HFFc6 (cell line): ENCODE data around the gene ARHGEF37. TPM values are rescaled to one million over a fixed set of nuclear protein-coding genes. Genes with fewer than 3 reads are reported as not detected.

ENCODE experiments used
- DNase-seq: peaks from one replicate; pipeline ENCODE4 v3.0.0-alpha.2; 2018
- H3K27ac Mint-ChIP-seq: 2 replicates; pipeline ENCODE4 v1.8.0; 2020; ENCODE audit warnings: mild to moderate bottlenecking, mixed read lengths
- H3K27me3 Mint-ChIP-seq: 2 replicates; pipeline ENCODE4 v1.8.0; 2021; ENCODE audit warnings: mild to moderate bottlenecking, moderate library complexity, mixed read lengths; ENCODE audit not compliant: insufficient read depth
- H3K36me3 Mint-ChIP-seq: 2 replicates; pipeline ENCODE4 v1.8.0; 2021; ENCODE audit warnings: low read depth, mixed read lengths
- H3K4me1 Mint-ChIP-seq: 2 replicates; pipeline ENCODE4 v1.8.0; 2020; ENCODE audit warnings: low read depth, mixed read lengths
- H3K4me3 Mint-ChIP-seq: 2 replicates; pipeline ENCODE4 v1.8.0; 2020; ENCODE audit warnings: mild to moderate bottlenecking, moderate library complexity, mixed read lengths
- H3K9me3 Mint-ChIP-seq: 2 replicates; pipeline ENCODE4 v1.8.0; 2020; ENCODE audit warnings: mild to moderate bottlenecking, mixed read lengths
- total RNA-seq, 6 experiments: library from RNA; stranded (reverse); fragmentation: NEBNext Ultra II Directional; extraction: Animal tissue kit (Norgen Biotek cat#: 25700); gene quantifications; 2 replicates in 1 of 6; 3 replicates in 5 of 6; pipeline ENCODE4 v1.2.3, GENCODE V29; 2021
- TF ChIP-seq, protein P1 (sequence below): fragments of 200-600 bp; sonication (generic); IDR thresholded peaks from 2 replicates; pipeline ENCODE4 v1.5.0; 2021; ENCODE audit warnings: antibody characterized with exemption, mild to moderate bottlenecking

Gene ARHGEF37
- total RNA-seq, 6 experiments from 2014 or later, result 0.31 to 0.81 (median 0.38) TPM

DNA sequence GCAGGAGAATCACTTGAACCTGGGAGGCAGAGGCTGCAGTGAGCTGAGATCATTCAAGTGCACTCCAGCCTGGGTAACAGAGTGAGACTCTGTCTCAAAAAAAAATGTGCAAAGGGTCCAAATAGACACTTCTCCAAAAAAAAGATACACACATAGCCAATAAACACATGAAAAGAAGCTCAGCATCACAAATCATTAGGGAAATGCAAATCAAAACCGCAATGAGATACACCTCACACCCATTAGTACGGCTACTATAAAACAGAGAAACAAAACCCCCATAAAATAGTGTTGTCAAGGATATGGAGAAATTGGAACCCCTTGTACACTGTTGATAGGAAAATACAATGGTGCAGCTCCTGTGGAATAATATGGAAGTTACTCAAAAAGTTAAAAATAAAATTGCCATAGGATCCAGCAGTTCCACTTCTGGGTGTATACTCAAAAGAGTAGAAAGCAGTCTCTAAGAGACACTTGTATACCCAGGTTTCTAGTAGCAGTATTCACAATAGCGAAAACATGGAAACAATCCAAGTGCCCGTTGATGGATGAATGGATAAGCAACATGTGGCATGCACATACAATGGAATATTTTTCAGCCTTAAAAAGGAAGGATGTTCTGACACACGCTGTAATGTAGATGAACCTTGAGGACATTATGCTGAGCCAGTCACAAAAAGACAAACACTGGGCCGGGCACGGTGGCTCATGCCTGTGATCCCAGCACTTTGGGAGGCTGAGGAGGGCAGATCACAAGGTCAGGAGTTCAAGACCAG, 91.6 kb downstream of the ARHGEF37 start:
- H3K4me1 Mint-ChIP-seq, result no peaks in the 10 kb centered on the region
- peaks cover 27% of the 10 kb centered on the region for H3K27me3 Mint-ChIP-seq
- DNase-seq, result no peak
- TF ChIP-seq, protein P1, sequence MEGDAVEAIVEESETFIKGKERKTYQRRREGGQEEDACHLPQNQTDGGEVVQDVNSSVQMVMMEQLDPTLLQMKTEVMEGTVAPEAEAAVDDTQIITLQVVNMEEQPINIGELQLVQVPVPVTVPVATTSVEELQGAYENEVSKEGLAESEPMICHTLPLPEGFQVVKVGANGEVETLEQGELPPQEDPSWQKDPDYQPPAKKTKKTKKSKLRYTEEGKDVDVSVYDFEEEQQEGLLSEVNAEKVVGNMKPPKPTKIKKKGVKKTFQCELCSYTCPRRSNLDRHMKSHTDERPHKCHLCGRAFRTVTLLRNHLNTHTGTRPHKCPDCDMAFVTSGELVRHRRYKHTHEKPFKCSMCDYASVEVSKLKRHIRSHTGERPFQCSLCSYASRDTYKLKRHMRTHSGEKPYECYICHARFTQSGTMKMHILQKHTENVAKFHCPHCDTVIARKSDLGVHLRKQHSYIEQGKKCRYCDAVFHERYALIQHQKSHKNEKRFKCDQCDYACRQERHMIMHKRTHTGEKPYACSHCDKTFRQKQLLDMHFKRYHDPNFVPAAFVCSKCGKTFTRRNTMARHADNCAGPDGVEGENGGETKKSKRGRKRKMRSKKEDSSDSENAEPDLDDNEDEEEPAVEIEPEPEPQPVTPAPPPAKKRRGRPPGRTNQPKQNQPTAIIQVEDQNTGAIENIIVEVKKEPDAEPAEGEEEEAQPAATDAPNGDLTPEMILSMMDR, result no peak
- no peak overlapping the region for H3K27ac Mint-ChIP-seq
- H3K9me3 Mint-ChIP-seq, result peaks cover 12% of the 10 kb centered on the region
- H3K36me3 Mint-ChIP-seq, result no peaks in the 10 kb centered on the region
- no peak overlapping the region for H3K4me3 Mint-ChIP-seq

GRCh38 chr5:149674686-149675085, 93.4 kb downstream of the ARHGEF37 start:
- Mint-ChIP-seq H3K4me3 (no peak overlapping the region), H3K27me3 (peaks cover 33% of the 10 kb centered on the region)

DNA sequence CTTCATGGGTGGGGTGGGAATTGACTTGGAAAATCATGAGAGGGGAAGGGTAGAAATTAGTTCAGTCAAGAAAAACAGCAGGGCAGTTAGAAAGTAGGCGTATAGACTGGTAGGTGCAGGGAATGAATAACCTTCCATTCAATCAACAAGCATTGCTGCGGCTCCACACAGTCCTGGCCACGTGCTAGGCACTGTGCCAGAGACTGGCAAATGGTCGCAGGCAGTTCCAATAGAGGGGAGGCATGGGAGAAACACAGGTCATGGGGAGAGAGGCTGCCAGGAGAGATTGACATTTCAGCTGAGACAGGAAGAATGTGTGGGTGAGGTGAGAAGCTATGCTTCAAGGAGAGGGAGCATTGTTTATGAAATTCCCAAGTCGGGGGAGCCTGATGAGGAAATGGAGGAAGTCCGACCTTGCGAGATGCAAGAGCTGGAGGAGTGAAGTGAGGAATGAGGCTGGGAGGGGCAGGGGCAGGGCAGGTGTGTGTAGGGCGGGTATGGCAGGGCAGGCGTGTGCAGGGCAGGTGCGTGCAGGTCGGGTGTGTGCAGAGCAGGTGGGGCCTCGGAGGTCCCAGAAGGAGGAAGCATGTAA, 94.4 kb downstream of the ARHGEF37 start:
- Mint-ChIP-seq H3K27me3 (peaks cover 42% of the 10 kb centered on the region), H3K9me3 (peaks cover 8% of the 10 kb centered on the region; the same call in 1 of the 2 replicates), H3K27ac (no peak overlapping the region), H3K4me3 (no peak overlapping the region), H3K4me1 (no peaks in the 10 kb centered on the region), H3K36me3 (no peaks in the 10 kb centered on the region)
- TF ChIP-seq, protein P1, result no peak
- no peak for DNase-seq

More at GRCh38 chr5:149674686-149675085, 93.4 kb downstream of the ARHGEF37 start:
- H3K27ac Mint-ChIP-seq, result no peak overlapping the region
- no peaks in the 10 kb centered on the region for H3K36me3 Mint-ChIP-seq
- peaks cover 8% of the 10 kb centered on the region; the same call in 1 of the 2 replicates for H3K9me3 Mint-ChIP-seq
- no peaks in the 10 kb centered on the region for H3K4me1 Mint-ChIP-seq
- no peak for DNase-seq
- TF ChIP-seq, protein P1, result no peak

- Mint-ChIP-seq H3K4me3 (no peak overlapping the region), H3K27ac (no peak overlapping the region), H3K27me3 (peaks cover 43% of the 10 kb centered on the region), H3K36me3 (no peaks in the 10 kb centered on the region), H3K4me1 (no peaks in the 10 kb centered on the region), H3K9me3 (no peaks in the 10 kb centered on the region)
- TF ChIP-seq, protein P1, result no peak
- DNase-seq, result no peak
Measured at GRCh38 chr5:149677731-149678130, 96.4 kb downstream of the ARHGEF37 start.

DNA sequence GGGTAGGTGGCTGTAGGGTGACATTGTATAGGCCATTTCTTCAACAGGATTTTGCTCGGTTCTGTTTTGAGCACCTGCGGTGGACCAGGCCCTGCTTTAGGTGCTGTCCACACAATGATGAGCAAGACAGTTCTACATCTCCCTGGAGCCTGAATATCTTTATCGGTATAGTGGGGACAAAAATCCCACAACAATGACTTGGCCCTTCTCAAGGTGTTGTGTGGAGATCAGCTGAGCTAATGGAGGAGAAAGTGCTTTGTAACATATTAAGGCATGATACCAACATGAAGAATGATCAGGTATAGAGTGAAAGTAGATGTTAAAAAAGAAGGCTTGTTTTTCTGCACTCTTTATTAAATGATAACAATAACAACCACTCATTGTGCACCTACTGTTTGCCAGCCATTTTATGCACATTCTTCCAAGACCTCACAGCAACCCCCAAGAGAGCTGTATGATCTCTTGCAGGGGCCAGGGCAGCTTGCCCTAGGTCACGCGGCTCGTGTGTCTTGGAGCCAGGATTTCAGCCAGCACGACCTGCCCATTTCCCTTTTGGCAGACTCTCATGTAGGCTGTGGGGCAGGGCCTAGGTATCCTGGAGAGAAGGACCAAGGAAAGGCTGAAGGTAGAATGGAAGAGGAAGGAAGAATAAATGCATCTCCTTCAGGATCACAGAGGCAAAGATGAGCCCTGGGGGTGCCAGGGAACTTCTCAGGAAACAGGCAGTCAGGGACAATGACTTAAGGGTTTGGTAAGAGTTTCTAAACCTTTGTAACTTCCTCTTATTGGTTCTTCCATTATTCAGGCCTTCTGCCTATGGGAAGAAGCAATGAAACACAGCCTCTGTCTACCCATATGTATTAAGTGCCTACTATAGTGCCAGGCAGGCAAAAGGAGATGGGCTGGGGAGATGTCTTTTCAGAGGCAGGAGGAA, 98.8 kb downstream of the ARHGEF37 start:
- Mint-ChIP-seq H3K9me3 (no peaks in the 10 kb centered on the region), H3K4me1 (no peaks in the 10 kb centered on the region), H3K27me3 (peaks cover 50% of the 10 kb centered on the region), H3K4me3 (no peak overlapping the region), H3K27ac (no peak overlapping the region), H3K36me3 (no peaks in the 10 kb centered on the region)
- TF ChIP-seq, protein P1, result no peak
- DNase-seq, result no peak
